Right atrium auricular region (tissue), 2 donors: ENCODE results near the gene FGFR3. TPM values are rescaled to one million over a fixed set of nuclear protein-coding genes. Genes with fewer than 3 reads are reported as not detected.

Source experiments
- DNase-seq: peaks from one replicate; pipeline ENCODE4 v3.0.0-alpha.2; 2019; ENCODE audit warnings: low spot score
- H3K27ac ChIP-seq, 2 donors: fragments of 200-600 bp; sonication (generic); 1 replicate in 1 of 2; 2 replicates in 1 of 2; pipeline ENCODE4 v1.5.1; 2016 to 2019
- H3K27me3 ChIP-seq, 2 donors: fragments of 200-600 bp; sonication (generic); one replicate each; pipeline versions ENCODE4 v1.5.1 to v1.6.0; 2017 to 2019
- H3K36me3 ChIP-seq: fragments of 200-600 bp; sonication (generic); one replicate; pipeline ENCODE4 v1.5.1; 2016
- H3K4me1 ChIP-seq, 2 donors: fragments of 200-600 bp; sonication (generic); one replicate each; pipeline versions ENCODE4 v1.5.1 to v1.6.0; 2017 to 2019
- H3K4me3 ChIP-seq, 2 donors: fragments of 200-600 bp; sonication (generic); 1 replicate in 1 of 2; 2 replicates in 1 of 2; pipeline ENCODE4 v1.5.1; 2017 to 2019; ENCODE audit warnings: mild to moderate bottlenecking in 1 of 2, moderate library complexity in 1 of 2
- H3K9me3 ChIP-seq, 2 donors: fragments of 200-600 bp; sonication (generic); one replicate each; pipeline ENCODE4 v1.5.1; 2019
- total RNA-seq, 2 donors: library from RNA; depleted of rRNA; stranded (reverse); fragments of >200 nt; gene quantifications; one replicate each; pipeline ENCODE4 v1.1.0, GENCODE V29; 2016
- TF ChIP-seq, protein P1 (sequence below), 2 donors: fragments of 200-600 bp; sonication (generic); IDR thresholded peaks; one replicate each; pipeline ENCODE4 v1.5.1; 2019; ENCODE audit warnings: antibody characterized with exemption in 2 of 2

FGFR3 gene
- total RNA-seq, 2 donors from 2014 or later: 2.6 to 15.4 TPM

DNA sequence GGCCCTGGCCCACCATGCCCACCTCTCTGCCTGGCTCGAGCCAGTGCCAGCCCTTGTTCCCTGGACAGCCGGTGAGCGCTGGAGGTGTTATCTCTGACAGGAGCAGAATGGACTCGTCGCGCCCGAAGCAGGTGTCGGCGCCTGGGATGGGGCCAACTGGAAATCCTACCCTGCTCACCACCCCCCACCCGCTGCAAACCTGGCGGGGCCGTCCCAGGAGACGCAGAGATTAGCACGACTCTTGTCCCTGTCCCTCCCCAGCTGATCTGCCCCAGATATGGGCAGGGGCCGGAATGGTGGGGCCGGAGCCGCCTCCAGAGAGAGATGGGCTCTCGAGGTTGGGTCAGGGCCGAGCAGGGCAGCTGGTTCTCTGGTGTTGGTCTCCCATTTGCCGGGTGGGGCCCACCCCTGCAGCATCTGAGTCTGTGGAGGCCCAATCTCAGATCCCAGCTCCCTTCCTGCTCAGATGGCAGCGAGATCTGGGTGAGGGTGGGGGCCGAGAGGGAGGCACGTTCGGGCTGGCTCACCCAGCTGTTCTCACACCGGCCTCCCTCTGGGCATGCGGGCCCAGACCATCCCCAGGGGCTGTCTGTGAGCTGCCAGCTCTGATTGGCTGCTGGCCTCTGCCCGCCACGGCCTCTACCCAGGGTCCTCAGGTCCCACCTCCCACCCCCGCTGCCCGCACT is 20.1 kb upstream of the FGFR3 start:
- TF ChIP-seq, protein P1, sequence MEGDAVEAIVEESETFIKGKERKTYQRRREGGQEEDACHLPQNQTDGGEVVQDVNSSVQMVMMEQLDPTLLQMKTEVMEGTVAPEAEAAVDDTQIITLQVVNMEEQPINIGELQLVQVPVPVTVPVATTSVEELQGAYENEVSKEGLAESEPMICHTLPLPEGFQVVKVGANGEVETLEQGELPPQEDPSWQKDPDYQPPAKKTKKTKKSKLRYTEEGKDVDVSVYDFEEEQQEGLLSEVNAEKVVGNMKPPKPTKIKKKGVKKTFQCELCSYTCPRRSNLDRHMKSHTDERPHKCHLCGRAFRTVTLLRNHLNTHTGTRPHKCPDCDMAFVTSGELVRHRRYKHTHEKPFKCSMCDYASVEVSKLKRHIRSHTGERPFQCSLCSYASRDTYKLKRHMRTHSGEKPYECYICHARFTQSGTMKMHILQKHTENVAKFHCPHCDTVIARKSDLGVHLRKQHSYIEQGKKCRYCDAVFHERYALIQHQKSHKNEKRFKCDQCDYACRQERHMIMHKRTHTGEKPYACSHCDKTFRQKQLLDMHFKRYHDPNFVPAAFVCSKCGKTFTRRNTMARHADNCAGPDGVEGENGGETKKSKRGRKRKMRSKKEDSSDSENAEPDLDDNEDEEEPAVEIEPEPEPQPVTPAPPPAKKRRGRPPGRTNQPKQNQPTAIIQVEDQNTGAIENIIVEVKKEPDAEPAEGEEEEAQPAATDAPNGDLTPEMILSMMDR (IDR thresholded peaks at IDR 0.05): no peak
- Histone ChIP-seq H3K4me3 (no peak overlapping the region), H3K36me3 (no peaks in the 10 kb centered on the region), H3K9me3 (no peaks in the 10 kb centered on the region), H3K27ac (no peak overlapping the region), H3K27me3 (no peaks in the 10 kb centered on the region), H3K4me1 (peaks cover 0 to 3% of the 10 kb centered on the region in 2 donors)
- no peak for DNase-seq

DNA sequence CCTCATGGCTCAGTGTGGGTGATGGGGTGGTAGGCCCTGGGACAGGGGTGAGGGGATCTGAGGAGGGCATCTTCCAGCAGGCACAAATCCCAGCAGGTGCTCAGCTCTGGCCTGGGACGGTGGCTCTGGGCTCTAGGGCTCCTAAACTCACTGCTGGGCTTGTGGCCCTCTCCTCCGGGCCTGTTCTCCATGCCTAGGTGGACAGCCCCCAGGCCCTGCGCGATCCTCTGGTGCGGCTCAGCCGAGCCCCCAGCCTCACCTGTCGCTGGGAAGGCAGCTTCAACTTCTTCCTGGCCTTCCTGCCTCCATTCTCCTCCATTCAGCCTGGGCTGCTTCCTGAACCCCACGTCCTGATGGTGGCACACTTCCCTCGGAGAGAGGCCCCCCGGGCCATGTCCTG is 19.3 kb upstream of the FGFR3 start:
- peaks cover 0 to 7% of the 10 kb centered on the region in 2 donors for H3K4me1 ChIP-seq
- H3K4me3 ChIP-seq: no peak overlapping the region
- DNase-seq: no peak
- no peaks in the 10 kb centered on the region for H3K27me3 ChIP-seq
- H3K27ac ChIP-seq: no peak overlapping the region
- no peaks in the 10 kb centered on the region for H3K36me3 ChIP-seq
- TF ChIP-seq, protein P1 (IDR thresholded peaks at IDR 0.05): no peak
- no peaks in the 10 kb centered on the region for H3K9me3 ChIP-seq

DNA sequence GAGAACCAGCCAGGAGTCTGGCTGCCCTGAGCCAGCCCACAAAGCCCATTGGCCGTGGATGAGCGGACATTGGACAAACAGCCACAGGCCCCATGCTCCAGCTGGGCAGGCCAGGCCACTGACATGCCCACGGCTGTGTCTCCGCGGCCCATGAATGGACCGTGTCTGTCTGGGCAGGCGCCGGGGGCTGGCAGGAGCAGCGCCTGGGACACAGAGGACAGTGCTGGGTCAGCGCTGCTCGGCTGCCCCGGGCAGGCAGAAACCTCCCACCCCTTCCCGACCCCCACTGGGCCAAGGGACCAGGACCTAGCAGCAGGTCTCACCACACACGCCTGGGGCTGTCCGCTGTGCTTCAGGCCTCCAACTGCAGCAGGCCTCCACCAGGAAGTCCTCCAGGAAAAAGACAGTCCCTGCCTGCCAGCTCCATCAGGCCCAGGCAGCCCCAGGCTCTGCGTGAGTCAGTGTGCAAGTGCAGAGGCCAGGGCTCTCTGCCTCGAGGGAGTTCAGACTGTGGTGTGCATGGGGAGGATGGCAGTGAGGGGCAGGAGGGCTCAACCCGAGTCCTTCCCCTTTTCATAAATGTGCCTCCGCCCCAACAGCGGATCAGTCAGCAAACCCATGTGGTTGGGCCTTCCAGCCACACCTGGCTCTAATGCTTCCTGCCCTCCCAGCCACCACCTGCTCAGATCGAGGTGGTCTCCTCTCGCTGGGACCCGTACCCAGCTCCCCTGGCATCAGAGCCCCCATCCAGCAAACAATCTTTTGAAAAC is 17.2 kb upstream of the FGFR3 start:
- Histone ChIP-seq H3K4me1 (peaks cover 0 to 7% of the 10 kb centered on the region in 2 donors), H3K27ac (no peak overlapping the region), H3K9me3 (no peaks in the 10 kb centered on the region), H3K4me3 (no peak overlapping the region), H3K27me3 (no peaks in the 10 kb centered on the region), H3K36me3 (no peaks in the 10 kb centered on the region)
- TF ChIP-seq, protein P1 (IDR thresholded peaks at IDR 0.05): no peak
- DNase-seq: no peak

DNA sequence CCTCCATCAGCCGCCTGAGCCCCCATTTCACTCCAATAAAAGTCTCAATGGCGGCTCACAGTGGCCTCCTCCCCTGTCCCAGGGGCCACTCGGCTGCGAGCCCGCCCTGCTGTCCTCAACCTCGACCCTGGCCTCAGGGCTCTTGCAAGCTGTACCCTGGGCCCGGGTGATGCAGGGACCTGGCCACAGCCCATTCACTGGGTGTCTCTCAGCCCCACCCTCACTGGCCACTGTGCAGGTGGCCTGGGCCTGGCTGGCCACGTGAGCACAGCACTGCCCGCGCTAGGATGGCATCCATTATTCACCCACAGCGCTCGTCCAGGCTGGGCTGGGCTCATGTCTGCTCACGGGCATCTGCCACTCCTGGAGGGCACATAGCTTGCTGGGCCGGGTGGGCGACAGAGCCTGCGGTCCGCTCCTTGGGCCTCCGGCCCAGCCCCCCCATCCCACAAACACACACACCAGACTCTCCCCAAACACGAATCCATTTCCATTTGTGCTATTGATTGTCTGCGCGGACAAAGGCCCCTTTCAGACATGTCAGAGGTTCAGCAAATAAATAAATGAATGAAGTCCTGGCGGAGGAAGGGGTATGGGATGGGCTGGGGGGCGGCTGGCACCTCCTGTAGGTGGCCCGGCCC is 16.5 kb upstream of the FGFR3 start:
- TF ChIP-seq, protein P1 (IDR thresholded peaks at IDR 0.05): no peak
- Histone ChIP-seq H3K4me3 (no peak overlapping the region), H3K4me1 (peaks cover 0 to 7% of the 10 kb centered on the region in 2 donors), H3K27ac (no peak overlapping the region), H3K27me3 (no peaks in the 10 kb centered on the region), H3K36me3 (no peaks in the 10 kb centered on the region), H3K9me3 (no peaks in the 10 kb centered on the region)
- no peak for DNase-seq

DNA sequence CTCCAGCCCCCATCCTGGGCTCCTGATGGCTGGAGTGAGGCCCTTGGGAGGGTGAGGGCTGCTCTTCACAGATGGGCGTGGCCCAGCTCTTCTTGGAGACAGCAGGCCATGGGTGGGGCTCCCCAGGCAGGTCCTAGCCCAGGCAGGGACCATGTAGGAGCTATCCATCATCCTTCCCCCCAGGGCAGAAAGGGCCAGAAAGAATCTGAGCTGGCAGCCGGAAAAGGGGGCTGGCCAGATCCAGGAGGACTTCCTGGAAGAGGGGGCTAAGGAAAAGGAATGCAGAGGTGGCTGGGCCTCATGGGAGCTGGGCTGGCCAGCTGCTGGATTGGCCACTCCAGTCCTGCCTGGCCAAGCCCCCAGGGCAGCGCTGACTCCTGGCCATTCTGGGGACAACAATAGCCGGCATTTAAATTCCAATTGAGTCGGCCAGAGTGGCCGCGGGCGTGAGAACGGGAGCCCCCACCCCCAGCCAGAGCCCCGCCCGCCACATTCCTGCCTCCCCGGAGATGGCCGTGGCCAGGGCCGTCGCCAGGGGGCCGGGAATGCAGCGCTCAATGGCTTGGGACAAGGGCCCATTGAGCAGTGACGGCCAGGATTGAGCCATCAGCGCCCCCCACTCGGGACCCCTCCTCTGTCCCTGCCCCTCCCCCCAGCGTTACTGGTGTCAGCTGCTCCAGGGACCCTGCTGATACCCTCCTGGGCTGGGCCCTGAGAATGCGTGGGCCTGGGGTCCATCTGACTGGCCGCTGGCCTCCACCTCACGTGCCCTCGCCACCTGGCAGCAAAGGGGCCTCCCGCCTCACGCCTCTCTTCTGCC is 15.1 kb upstream of the FGFR3 start:
- TF ChIP-seq, protein P1 (IDR thresholded peaks at IDR 0.05): no peak
- Histone ChIP-seq H3K4me3 (no peak overlapping the region), H3K9me3 (no peaks in the 10 kb centered on the region), H3K36me3 (no peaks in the 10 kb centered on the region), H3K27ac (no peak overlapping the region), H3K4me1 (peaks cover 0 to 7% of the 10 kb centered on the region in 2 donors), H3K27me3 (no peaks in the 10 kb centered on the region)
- no peak for DNase-seq
